Measurements from ENCODE around the gene PF4V1.

The PF4V1 gene

DNA sequence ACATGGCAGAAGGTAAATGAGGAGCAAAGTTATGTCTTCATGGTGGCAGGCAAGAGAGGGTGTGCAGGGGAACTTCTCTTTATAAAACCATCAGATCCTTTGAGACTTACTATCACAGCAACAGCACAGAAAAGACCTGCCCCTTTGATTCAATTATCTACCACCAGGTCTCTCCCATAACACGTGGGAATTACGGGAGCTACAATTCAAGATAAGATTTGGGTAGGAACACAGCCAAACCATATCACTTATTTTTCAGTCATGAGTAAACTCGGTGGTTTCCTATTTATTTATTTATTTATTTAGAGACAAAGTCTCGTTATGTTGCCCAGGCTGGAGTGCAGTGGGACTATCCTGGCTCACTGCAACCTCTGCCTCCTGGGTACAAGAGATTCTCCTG, 38.2 kb downstream of the PF4V1 start:
- DNase-seq (ENCODE audit: low spot score) = no peak
- no peak for ATAC-seq (ENCODE audit: low read depth)
- Histone ChIP-seq H3K27me3 (ENCODE audit: insufficient read depth, poor library complexity, severe bottlenecking) (no peaks in the 10 kb centered on the region), H3K27ac (ENCODE audit: poor library complexity, severe bottlenecking) (no peak overlapping the region), H3K9me3 (ENCODE audit: severe bottlenecking) (no peaks in the 10 kb centered on the region), H3K4me1 (ENCODE audit: insufficient read depth, poor library complexity, severe bottlenecking) (no peaks in the 10 kb centered on the region), H3K4me3 (ENCODE audit: severe bottlenecking) (no peak overlapping the region), H3K36me3 (ENCODE audit: low read depth) (no peaks in the 10 kb centered on the region)
- TF ChIP-seq, protein P1, sequence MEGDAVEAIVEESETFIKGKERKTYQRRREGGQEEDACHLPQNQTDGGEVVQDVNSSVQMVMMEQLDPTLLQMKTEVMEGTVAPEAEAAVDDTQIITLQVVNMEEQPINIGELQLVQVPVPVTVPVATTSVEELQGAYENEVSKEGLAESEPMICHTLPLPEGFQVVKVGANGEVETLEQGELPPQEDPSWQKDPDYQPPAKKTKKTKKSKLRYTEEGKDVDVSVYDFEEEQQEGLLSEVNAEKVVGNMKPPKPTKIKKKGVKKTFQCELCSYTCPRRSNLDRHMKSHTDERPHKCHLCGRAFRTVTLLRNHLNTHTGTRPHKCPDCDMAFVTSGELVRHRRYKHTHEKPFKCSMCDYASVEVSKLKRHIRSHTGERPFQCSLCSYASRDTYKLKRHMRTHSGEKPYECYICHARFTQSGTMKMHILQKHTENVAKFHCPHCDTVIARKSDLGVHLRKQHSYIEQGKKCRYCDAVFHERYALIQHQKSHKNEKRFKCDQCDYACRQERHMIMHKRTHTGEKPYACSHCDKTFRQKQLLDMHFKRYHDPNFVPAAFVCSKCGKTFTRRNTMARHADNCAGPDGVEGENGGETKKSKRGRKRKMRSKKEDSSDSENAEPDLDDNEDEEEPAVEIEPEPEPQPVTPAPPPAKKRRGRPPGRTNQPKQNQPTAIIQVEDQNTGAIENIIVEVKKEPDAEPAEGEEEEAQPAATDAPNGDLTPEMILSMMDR (IDR thresholded peaks at IDR 0.05; ENCODE audit: poor library complexity, severe bottlenecking) = no peak

DNA sequence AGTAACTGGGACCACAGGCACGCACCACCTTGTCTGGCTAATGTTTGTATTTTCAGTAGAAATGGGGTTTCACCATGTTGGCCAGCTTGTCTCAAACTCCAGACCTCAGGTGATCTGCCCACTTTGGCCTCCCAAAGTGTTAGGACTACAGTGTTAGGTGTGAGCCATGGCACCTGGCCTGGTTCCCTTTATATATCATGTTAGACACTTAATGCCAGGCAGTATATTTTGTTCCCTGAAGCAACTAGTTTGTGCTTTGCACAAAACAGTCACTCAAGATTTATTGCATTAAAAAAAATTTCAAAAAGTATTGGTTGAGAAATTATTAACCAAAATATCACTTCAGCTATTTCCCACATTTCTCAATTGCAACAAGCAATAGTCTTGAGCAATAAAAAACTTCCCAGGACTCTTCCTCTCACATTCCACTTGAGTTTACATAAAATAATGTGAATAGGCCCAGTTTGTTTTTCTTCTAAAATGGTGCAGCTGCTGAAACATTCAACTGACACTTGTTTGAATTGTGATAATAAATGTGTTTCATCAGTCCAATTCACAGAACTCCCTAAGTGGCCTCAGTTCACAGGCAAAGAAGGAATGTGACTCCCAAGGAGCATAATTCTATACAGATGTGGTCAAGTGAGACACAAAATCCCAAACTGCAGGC, 38.8 kb downstream of the PF4V1 start:
- Histone ChIP-seq H3K36me3 (ENCODE audit: low read depth) (no peaks in the 10 kb centered on the region), H3K27ac (ENCODE audit: poor library complexity, severe bottlenecking) (no peak overlapping the region), H3K9me3 (ENCODE audit: severe bottlenecking) (no peaks in the 10 kb centered on the region), H3K4me3 (ENCODE audit: severe bottlenecking) (no peak overlapping the region), H3K27me3 (ENCODE audit: insufficient read depth, poor library complexity, severe bottlenecking) (no peaks in the 10 kb centered on the region), H3K4me1 (ENCODE audit: insufficient read depth, poor library complexity, severe bottlenecking) (no peaks in the 10 kb centered on the region)
- ATAC-seq (ENCODE audit: low read depth) (no peak), DNase-seq (ENCODE audit: low spot score) (no peak)
- TF ChIP-seq, protein P1 (IDR thresholded peaks at IDR 0.05; ENCODE audit: poor library complexity, severe bottlenecking) = no peak

DNA sequence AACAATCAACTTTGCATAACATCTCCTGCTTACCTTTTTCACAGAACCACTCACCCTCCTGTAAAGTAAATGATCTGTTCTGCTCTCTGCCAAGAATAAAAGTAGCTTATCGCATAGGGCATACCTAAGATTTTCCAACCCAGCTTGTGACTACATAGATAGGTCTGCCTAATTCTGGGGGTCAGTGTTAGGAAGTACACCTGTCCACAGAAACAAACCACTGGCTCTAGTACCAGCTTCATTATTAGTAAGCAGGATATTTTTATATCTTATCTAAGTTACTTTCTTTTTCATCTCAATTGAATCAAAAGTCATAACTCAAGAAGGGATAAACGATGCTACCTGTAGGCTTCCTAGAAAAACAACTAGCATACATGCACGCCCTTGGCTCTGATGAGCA, 39.9 kb downstream of the PF4V1 start:
- Histone ChIP-seq H3K4me3 (ENCODE audit: severe bottlenecking) (no peak overlapping the region), H3K27me3 (ENCODE audit: insufficient read depth, poor library complexity, severe bottlenecking) (no peaks in the 10 kb centered on the region), H3K9me3 (ENCODE audit: severe bottlenecking) (no peaks in the 10 kb centered on the region), H3K36me3 (ENCODE audit: low read depth) (no peaks in the 10 kb centered on the region), H3K4me1 (ENCODE audit: insufficient read depth, poor library complexity, severe bottlenecking) (no peaks in the 10 kb centered on the region), H3K27ac (ENCODE audit: poor library complexity, severe bottlenecking) (no peak overlapping the region)
- ATAC-seq (ENCODE audit: low read depth) (no peak), DNase-seq (ENCODE audit: low spot score) (no peak)
- TF ChIP-seq, protein P1 (IDR thresholded peaks at IDR 0.05; ENCODE audit: poor library complexity, severe bottlenecking) = no peak

DNA sequence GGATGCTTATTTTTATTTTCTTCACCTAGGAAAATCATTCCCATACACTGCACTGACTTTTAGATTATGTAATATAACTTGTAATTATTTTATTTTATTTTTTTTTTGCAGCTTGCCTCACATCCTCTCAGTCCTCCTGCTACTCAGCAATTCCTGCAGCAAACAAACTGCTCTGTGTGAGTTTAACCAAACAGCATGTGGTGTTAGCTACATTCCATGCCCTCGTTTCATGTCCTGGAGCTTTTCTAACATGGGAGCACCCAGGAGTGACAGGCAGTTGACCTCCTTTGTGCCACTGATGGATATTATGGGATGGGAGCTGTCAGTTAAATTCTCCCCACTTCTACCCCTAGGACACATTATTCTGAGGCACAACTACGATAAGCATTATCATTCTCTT, 40.9 kb downstream of the PF4V1 start:
- no peak for ATAC-seq (ENCODE audit: low read depth)
- H3K9me3 ChIP-seq (ENCODE audit: severe bottlenecking) = no peaks in the 10 kb centered on the region
- no peaks in the 10 kb centered on the region for H3K27me3 ChIP-seq (ENCODE audit: insufficient read depth, poor library complexity, severe bottlenecking)
- H3K4me3 ChIP-seq (ENCODE audit: severe bottlenecking) = no peak overlapping the region
- no peak for DNase-seq (ENCODE audit: low spot score)
- H3K36me3 ChIP-seq (ENCODE audit: low read depth) = no peaks in the 10 kb centered on the region
- TF ChIP-seq, protein P1 (IDR thresholded peaks at IDR 0.05; ENCODE audit: poor library complexity, severe bottlenecking) = no peak
- no peak overlapping the region for H3K27ac ChIP-seq (ENCODE audit: poor library complexity, severe bottlenecking)
- no peaks in the 10 kb centered on the region for H3K4me1 ChIP-seq (ENCODE audit: insufficient read depth, poor library complexity, severe bottlenecking)

Data from RWPE2 (cell line).